ENCODE results near the gene PREP.

- TF ChIP-seq CHD2 (IDR thresholded peaks at IDR 0.05; ENCODE audit: low read length, partially characterized antibody): no peak
- no peak for TF ChIP-seq CTCF (IDR thresholded peaks at IDR 0.05)
- TF ChIP-seq EP300 (IDR thresholded peaks at IDR 0.05; ENCODE audit: borderline replicate concordance in 1 of 2, low read depth in 1 of 2, low read length in 1 of 2): no peak
These were observed 14.5 kb downstream of the PREP start for GRCh38 chr6:105388392-105388791.

Data from SK-N-SH (cell line).